ENCODE data around the gene VPS18. TPM values are rescaled to one million over a fixed set of nuclear protein-coding genes. Genes with fewer than 3 reads are reported as not detected.
"Not testable (repeated sequence)": the region's sequence is repeated elsewhere in the genome, so short reads cannot be mapped to it uniquely, and the experiment has no call there.

Gene VPS18
- total RNA-seq, 4 donors from 2014 or later, result 15.7 to 26.8 (median 23.8) TPM

- Histone ChIP-seq H3K9me3 (no peaks in the 10 kb centered on the region), H3K27ac (peak overlapping the region in 2 of 4 donors; percentile 30 to 62), H3K4me1 (peaks cover 0 to 24% (median 0%) of the 10 kb centered on the region in 4 donors), H3K27me3 (no peaks in the 10 kb centered on the region), H3K4me3 (no peak overlapping the region), H3K36me3 (peaks cover 0 to 30% (median 0%) of the 10 kb centered on the region in 3 donors)
- TF ChIP-seq CTCF (IDR thresholded peaks at IDR 0.05) (peak; percentile 28 to 84 (median 78)), POLR2A (IDR thresholded peaks at IDR 0.05) (no peak)
- DNase-seq, result peak; percentile 71 to 92 (median 91)
Observed at GRCh38 chr15:40859206-40859851, 34.9 kb upstream of the VPS18 start.

GRCh38 chr15:40861147-40861546 is 33.1 kb upstream of the VPS18 start:
- not testable (repeated sequence) for H3K4me3 ChIP-seq, H3K27me3 ChIP-seq, DNase-seq, H3K9me3 ChIP-seq, H3K27ac ChIP-seq
- Histone ChIP-seq H3K4me1 (peaks cover 0 to 24% (median 0%) of the 10 kb centered on the region in 4 donors), H3K36me3 (peaks cover 0 to 12% (median 0%) of the 10 kb centered on the region in 3 donors)

GRCh38 chr15:40863660-40864270 is 30.5 kb upstream of the VPS18 start:
- Histone ChIP-seq H3K4me3 (no peak overlapping the region), H3K4me1 (peaks cover 0 to 11% (median 0%) of the 10 kb centered on the region in 4 donors), H3K27ac (no peak overlapping the region), H3K9me3 (no peaks in the 10 kb centered on the region), H3K36me3 (no peaks in the 10 kb centered on the region), H3K27me3 (no peaks in the 10 kb centered on the region)
- no peak for TF ChIP-seq POLR2A (IDR thresholded peaks at IDR 0.05)
- TF ChIP-seq CTCF (IDR thresholded peaks at IDR 0.05), result no peak
- DNase-seq, result no peak

- no peak overlapping the region for H3K27ac ChIP-seq
- H3K9me3 ChIP-seq, result no peaks in the 10 kb centered on the region
- H3K4me3 ChIP-seq, result no peak overlapping the region
- no peaks in the 10 kb centered on the region for H3K36me3 ChIP-seq
- no peaks in the 10 kb centered on the region for H3K27me3 ChIP-seq
- no peak for DNase-seq
- peaks cover 0 to 6% (median 0%) of the 10 kb centered on the region in 4 donors for H3K4me1 ChIP-seq
- TF ChIP-seq CTCF (IDR thresholded peaks at IDR 0.05), result no peak
- TF ChIP-seq POLR2A (IDR thresholded peaks at IDR 0.05), result no peak
Observed at GRCh38 chr15:40867199-40867598, 27.1 kb upstream of the VPS18 start.

- Histone ChIP-seq H3K4me1 (peaks cover 0 to 16% (median 0%) of the 10 kb centered on the region in 4 donors), H3K9me3 (no peaks in the 10 kb centered on the region), H3K36me3 (no peaks in the 10 kb centered on the region), H3K27me3 (no peaks in the 10 kb centered on the region), H3K27ac (no peak overlapping the region), H3K4me3 (no peak overlapping the region)
- TF ChIP-seq CTCF (IDR thresholded peaks at IDR 0.05) (no peak), POLR2A (IDR thresholded peaks at IDR 0.05) (no peak)
- no peak for DNase-seq
Observed at GRCh38 chr15:40869686-40870085, 24.6 kb upstream of the VPS18 start.

- no peak overlapping the region for H3K27ac ChIP-seq
- H3K36me3 ChIP-seq, result no peaks in the 10 kb centered on the region
- TF ChIP-seq CTCF (IDR thresholded peaks at IDR 0.05), result no peak
- no peak for TF ChIP-seq POLR2A (IDR thresholded peaks at IDR 0.05)
- DNase-seq, result no peak
- no peaks in the 10 kb centered on the region for H3K9me3 ChIP-seq
- H3K27me3 ChIP-seq, result no peaks in the 10 kb centered on the region
- peaks cover 0 to 16% (median 0%) of the 10 kb centered on the region in 4 donors for H3K4me1 ChIP-seq
- no peak overlapping the region for H3K4me3 ChIP-seq
Observed at GRCh38 chr15:40870716-40871115, 23.5 kb upstream of the VPS18 start.

Measured in Peyer's patch (tissue), 4 donors.